A172 (cell line): Measurements from ENCODE around the gene CAPN2. TPM values are rescaled to one million over a fixed set of nuclear protein-coding genes. Genes with fewer than 3 reads are reported as not detected.

ENCODE experiments used
- DNase-seq: peaks from one replicate; pipeline ENCODE4 v3.0.0-alpha.2; 2015; ENCODE audit warnings: low spot score
- total RNA-seq: library from RNA; depleted of rRNA; stranded (reverse); fragments of >200 nt; shearing (Covaris generic); gene quantifications from 2 replicates; pipeline ENCODE4 v1.2.3, GENCODE V29; 2014; rRNA removed

Gene CAPN2
- 432 and 455 TPM in 2 replicates for total RNA-seq

DNA sequence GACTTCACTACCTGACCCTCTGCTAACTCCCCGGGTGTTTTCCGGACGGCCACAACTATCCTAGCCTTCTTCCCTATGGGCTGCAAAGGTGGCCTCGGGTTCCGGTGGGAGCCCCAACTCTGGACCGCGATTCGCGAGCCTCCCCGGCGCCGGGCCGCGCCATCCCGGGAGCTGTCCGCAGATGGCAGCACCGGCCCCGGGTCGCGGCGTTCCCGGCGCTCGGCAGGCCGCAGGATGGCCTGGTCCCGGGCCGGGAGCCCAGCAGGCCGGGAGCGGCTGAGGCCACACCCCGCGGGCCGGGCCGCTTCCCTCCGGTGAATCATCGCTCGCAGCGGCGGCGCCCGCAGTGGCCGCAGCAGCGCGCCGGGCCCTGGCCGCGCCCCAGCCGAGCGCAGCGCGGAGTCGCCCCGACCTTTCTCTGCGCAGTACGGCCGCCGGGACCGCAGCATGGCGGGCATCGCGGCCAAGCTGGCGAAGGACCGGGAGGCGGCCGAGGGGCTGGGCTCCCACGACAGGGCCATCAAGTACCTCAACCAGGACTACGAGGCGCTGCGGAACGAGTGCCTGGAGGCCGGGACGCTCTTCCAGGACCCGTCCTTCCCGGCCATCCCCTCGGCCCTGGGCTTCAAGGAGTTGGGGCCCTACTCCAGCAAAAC lies at the start of gene CAPN2:
TSS of gene CAPN2 (plus strand) at position 346 of the 656 bp plus-strand sequence. CDS start at position 448, 102 bp downstream.
- peak; percentile 69 for DNase-seq

DNA sequence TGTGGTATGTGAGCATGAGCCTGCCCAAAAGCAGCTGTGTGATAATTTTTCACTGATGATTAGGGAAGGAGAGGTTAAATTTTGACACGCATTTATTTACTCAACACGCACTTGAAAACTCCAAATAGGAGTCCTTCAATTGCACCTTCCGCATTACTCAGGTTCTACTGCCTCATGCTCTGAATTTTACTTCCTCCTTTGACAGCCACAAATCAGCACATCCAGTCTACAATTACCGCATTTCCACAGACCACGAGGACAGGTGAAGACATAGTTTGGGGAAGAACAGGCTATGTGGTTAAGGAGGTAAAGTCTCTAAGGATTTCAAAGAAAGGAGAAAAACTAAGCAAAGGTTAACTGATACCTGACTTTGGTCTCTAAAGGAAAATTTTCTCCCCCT lies 49.4 kb upstream of the CAPN2 start:
- DNase-seq, result no peak

DNA sequence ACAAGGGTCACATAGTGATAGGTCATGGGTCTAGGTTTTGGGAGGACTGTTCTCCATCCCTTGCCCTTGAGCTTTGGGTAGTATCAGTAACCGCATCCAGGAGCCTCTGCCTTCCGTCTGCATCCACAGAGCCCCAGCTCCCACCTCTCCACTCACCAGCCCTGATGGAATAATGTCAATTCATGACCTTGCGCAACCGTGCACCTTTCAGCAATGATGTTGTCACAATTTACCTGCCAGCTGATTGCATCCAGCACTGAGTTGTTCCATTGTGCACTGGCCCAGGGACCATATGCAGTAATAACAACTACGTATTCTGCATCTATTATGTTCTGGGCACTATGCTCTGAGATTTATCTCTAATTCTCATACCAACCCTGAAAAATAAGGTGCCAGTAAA lies 48.2 kb upstream of the CAPN2 start:
- DNase-seq, result no peak

GRCh38 chr1:223665592-223666312 lies 46.6 kb upstream of the CAPN2 start, which contains the start of gene CAPN8:
Gene CAPN8 (minus strand): TSS chr1:223665701. CDS start chr1:223665646, 55 bp downstream.
- DNase-seq, result no peak

DNA sequence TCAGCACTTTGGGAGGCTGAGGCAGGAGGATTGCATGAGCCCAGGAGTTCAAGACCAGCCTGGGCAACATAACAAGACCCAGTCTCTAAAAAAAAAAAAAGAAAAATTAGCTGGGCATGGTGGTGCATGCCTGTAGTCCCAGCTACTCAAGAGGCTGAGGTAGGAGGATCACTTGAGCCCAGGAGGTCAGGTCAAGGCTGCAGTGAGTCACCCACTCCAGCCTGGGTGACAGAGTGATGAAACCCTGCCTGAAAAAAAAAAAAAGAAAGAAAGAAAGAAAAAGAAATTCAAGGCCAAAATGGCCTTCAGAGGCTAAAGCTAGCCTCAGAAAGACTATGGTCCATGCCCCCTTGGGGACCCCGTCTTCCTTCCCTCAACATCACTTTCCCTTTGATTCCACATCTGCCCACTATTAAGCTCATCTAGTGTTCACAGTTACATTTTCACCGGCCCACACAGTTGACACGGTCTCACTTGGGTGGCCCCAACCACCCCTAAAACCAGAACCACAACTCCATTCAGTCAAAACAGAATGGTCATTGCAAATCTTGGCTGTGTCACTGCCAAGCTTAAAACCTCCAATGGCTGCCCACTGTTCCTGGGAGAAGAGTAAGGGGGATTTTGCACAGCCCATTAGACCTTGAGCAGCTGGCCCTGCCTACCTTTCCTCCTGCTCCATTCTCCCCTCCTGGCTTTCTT lies 44.7 kb upstream of the CAPN2 start:
- no peak for DNase-seq

GRCh38 chr1:223669003-223669795 lies 43.1 kb upstream of the CAPN2 start:
- DNase-seq, result no peak

DNA sequence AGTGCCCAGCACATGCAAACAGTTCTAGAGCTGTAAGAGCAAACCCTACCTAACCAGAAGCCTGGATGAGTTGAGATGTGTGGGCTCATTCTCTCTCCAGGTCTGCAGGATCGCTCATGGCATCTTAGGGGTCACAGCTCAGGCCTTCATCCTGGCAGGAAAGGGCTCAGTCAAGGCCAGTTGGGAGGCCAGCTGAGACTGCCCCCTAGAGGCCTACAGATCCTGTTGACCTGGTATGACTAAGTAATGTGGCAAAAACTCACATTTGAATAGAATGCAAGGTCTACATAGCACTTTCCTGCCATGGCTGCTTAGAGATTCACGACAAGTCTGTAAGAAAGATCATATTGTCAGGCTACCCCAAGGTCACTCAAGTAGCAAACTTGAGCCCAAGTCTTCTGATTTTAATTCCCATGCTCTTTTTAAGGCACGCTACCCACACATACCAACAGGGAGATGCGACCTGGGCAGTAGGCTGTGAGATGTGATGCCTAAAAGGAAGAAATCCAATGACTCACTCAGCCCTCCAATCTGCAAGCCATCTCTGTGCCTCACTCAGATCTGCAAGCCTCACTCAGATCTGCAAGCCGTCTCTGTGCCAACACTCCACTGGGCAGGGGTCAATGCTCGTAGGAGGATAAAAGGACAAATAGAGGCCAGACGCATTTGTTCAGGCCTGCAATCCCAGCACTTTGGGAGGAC lies 41.7 kb upstream of the CAPN2 start:
- DNase-seq, result peak; percentile 49

DNA sequence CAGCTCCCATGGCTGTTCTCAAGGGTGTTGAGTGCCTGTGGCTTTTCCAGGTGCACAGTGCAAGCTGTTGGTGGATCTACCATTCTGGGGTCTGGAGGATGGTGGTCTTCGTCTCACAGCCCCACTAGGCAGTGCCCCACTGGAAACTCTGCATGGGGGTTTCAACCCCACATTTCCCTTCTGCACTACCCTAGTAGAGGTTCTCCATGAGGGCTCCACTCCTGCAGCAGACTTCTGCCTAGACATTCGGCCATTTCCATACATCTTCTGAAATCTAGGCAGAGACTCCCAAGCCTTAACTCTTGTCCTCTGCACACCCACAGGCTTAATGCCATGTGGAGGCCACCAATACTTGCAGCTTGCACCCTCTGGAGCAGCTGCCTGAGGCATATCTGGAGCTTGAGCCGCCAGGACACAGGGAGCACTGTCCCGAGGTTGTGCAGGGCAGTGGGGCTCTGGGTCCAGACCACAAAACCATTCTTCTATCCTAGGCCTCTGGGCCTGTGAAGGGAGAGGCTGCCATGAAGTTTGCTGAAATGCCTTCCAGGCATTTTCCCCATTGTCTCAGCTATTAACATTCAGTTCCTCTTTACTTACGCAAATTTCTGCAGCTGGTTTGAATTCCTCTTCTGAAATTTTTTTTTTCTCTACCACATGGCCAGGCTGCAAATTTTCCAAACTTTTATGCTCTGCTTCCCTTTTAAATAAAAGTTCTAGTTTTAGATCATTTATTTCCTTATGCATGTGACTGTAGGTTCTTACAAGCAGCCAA lies 38.0 kb upstream of the CAPN2 start:
- DNase-seq, result no peak

GRCh38 chr1:223678841-223679240 lies 33.5 kb upstream of the CAPN2 start:
- DNase-seq, result no peak

GRCh38 chr1:223680188-223680587 lies 32.2 kb upstream of the CAPN2 start:
- no peak for DNase-seq

GRCh38 chr1:223682502-223682901 lies 29.8 kb upstream of the CAPN2 start:
- DNase-seq, result no peak

- DNase-seq, result peak; percentile 77
Measured at GRCh38 chr1:223683586-223684487, 28.5 kb upstream of the CAPN2 start.

- no peak for DNase-seq
Measured at GRCh38 chr1:223684488-223684792, 27.9 kb upstream of the CAPN2 start.

DNA sequence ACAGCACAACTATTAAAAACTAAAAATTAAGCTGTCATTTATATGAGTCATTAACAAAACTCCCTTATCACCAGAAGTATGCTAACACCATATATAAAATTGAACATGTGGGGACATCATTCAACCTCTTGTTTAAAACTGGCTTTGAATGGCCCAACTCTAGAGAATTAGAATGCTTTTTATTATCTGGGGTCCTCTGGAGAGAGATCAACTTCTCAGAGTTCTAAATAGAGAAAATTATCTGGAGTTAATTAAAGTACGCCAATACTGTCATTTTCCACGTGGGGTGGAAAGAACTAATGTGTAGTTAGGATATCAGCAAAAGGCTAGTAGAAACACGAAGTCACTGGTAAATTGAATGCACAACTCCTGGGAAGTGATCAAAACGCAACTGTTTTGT lies 21.2 kb upstream of the CAPN2 start:
- DNase-seq, result no peak

DNA sequence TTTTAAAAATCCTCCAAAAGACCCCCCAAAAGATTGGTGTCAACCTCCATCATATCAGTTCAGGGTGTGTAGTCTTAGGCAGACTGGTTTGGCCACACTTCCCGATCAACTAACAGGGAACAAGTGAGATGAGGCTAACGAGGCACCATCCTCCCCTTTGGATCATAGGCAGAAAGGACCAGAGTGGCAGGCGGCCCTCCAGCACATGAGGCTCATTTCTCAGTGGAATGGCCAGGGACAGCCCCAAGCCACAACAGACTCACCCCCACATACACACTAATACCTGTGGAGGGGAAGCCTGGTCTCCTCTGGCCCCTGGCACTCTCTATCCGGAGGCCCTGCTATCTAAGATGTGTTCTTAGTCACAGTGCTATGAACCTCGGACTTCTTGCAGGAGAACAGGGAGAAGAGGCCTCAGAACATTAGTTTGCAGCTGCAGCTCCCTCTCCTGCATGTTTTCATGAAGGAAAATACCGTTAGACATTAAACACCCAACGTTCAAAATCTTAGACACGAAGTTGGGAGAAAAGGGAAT lies 17.3 kb upstream of the CAPN2 start:
- no peak for DNase-seq

GRCh38 chr1:223695941-223696340 lies 16.4 kb upstream of the CAPN2 start:
- peak; percentile 64 for DNase-seq

GRCh38 chr1:223700388-223700918 lies 11.9 kb upstream of the CAPN2 start:
- peak; percentile 74 for DNase-seq

- peak; percentile 99 for DNase-seq
Measured at GRCh38 chr1:223700942-223701637, 11.2 kb upstream of the CAPN2 start.
